K562 (cell line): ENCODE results near the gene DNAH3. TPM values are rescaled to one million over a fixed set of nuclear protein-coding genes. Genes with fewer than 3 reads are reported as not detected.
A peak's percentile ranks its signal among the peaks of the same experiment; 100 is the strongest.

ENCODE experiments used
- ATAC-seq: fragments of 200-7000 bp; cut with Tn5 transposase; 3 replicates; pipeline ENCODE4 v1.9.1; 2020; ENCODE audit warnings: moderate library complexity
- BruUV-seq: library from RNA; stranded (reverse); fragments of 400-500 nt; replicated peaks from 2 replicates; lab custom pipeline; 2021; lab: Mats Ljungman, UMichigan
- CTCF ChIA-PET: fragments of 300-600 bp; formaldehyde crosslinking; extraction: SDS; loops from one replicate; lab custom pipeline; 2021; ENCODE audit warnings: low intra/inter-chr PET ratio; lab: Yijun Ruan, JAX
- POLR2A ChIA-PET: fragments of 300-600, 350-650 bp; sonication (Branson Sonifier 250); formaldehyde crosslinking; extraction: SDS; loops from one replicate; lab custom pipeline; 2021; ENCODE audit warnings: antibody characterized with exemption, inconsistent platforms; lab: Yijun Ruan, JAX
- DNase-seq, 4 experiments: peaks; one replicate each; pipeline versions ENCODE4 v3.0.0 to v3.0.0-alpha.2; 2011 to 2018; ENCODE audit warnings: low spot score in 3 of 4, mixed read lengths in 3 of 4; ENCODE audit errors: extremely low read depth in 1 of 4
- FAIRE-seq: peaks from 2 replicates; lab custom pipeline; 2011; peaks lifted over from hg19 to GRCh38; lab: Jason Lieb, UNC
- H2AFZ ChIP-seq: 2 replicates; pipeline ENCODE4 v1.6.0; 2011; ENCODE audit warnings: low read depth, low read length, control low read depth, inconsistent platforms
- H3K27ac ChIP-seq: fragments of 200-600 bp; 3 replicates; pipeline ENCODE4 v1.8.0; 2011; ENCODE audit warnings: low read depth, mild to moderate bottlenecking, control low read depth, inconsistent platforms, low read length, moderate library complexity, mixed read lengths; ENCODE audit errors: extremely low read depth
- H3K27me3 ChIP-seq, 2 experiments: fragments of 300-600 bp in 1 of 2; 2 replicates in 1 of 2; 3 replicates in 1 of 2; pipeline versions ENCODE4 v1.6.0 to v1.8.0; 2011; ENCODE audit warnings: inconsistent platforms in 2 of 2, low read length in 2 of 2, mild to moderate bottlenecking in 1 of 2, mixed read lengths in 1 of 2, moderate library complexity in 1 of 2; ENCODE audit not compliant: control insufficient read depth in 2 of 2, insufficient read depth in 2 of 2
- H3K36me3 ChIP-seq: fragments of 300-600 bp; 3 replicates; pipeline ENCODE4 v1.8.0; 2011; ENCODE audit warnings: mild to moderate bottlenecking, low read length, inconsistent platforms; ENCODE audit not compliant: control insufficient read depth, insufficient read depth
- H3K4me1 ChIP-seq, 2 experiments: fragments of 200-600 bp in 1 of 2; replicated peaks in 1 of 2; 2 replicates in 1 of 2; 3 replicates in 1 of 2; pipeline versions ENCODE4 v1.5.1 to v1.8.0; 2011; ENCODE audit warnings: inconsistent platforms in 2 of 2, low read length in 2 of 2, mild to moderate bottlenecking in 1 of 2, mixed read lengths in 1 of 2, moderate library complexity in 1 of 2; ENCODE audit not compliant: control insufficient read depth in 2 of 2, insufficient read depth in 2 of 2
- H3K4me2 ChIP-seq: 2 replicates; pipeline ENCODE4 v1.6.1; 2011; ENCODE audit warnings: low read length, control low read depth, inconsistent platforms, mixed read lengths; ENCODE audit not compliant: insufficient read depth
- H3K4me3 ChIP-seq: fragments of 200-600 bp; sonication (generic), shearing (Covaris generic); 2 replicates; pipeline ENCODE4 v1.5.1; 2016; ENCODE audit warnings: control low read depth, inconsistent platforms
- H3K79me2 ChIP-seq: fragments of 200-600 bp; 3 replicates; pipeline ENCODE4 v1.8.0; 2011; ENCODE audit warnings: low read length, inconsistent platforms; ENCODE audit not compliant: control insufficient read depth, insufficient read depth
- H3K9ac ChIP-seq, 2 experiments: 2 replicates each; pipeline versions ENCODE4 v1.6.0 to v1.6.1; 2011; ENCODE audit warnings: low read depth in 2 of 2, low read length in 2 of 2, control low read depth in 1 of 2, inconsistent platforms in 1 of 2, mild to moderate bottlenecking in 1 of 2, mixed read lengths in 1 of 2; ENCODE audit not compliant: insufficient read depth in 1 of 2
- H3K9me1 ChIP-seq: one replicate; pipeline ENCODE4 v1.6.0; 2011; ENCODE audit warnings: inconsistent platforms, mild to moderate bottlenecking, low read length, moderate library complexity; ENCODE audit not compliant: control insufficient read depth, insufficient read depth
- H3K9me3 ChIP-seq: replicated peaks from 2 replicates; pipeline ENCODE4 v1.5.1; 2011; ENCODE audit warnings: low read depth, low read length, inconsistent platforms; ENCODE audit not compliant: control insufficient read depth, insufficient read depth
- H4K20me1 ChIP-seq: replicated peaks from 2 replicates; pipeline ENCODE4 v1.6.1; 2011; ENCODE audit warnings: low read length, inconsistent platforms, mixed read lengths; ENCODE audit not compliant: control insufficient read depth, insufficient read depth
- ETV1 ChIP-seq: fragments of 450-650 bp; conservative IDR thresholded peaks from 2 replicates; pipeline ENCODE4 v1.6.1; 2016; ENCODE audit warnings: missing genetic modification characterization, control low read depth, low read depth, missing compliant biosample characterization
- MECOM ChIP-seq: fragments of 250-450 bp; sonication (Bioruptor Pico); IDR thresholded peaks from 2 replicates; pipeline ENCODE4 v1.8.0; 2022; ENCODE audit warnings: inconsistent platforms
- MTA1 ChIP-seq: fragments of 450-650 bp; IDR thresholded peaks from 2 replicates; pipeline ENCODE4 v1.6.1; 2017; ENCODE audit warnings: borderline replicate concordance
- MYC ChIP-seq, 2 experiments: fragments of 250-450 bp in 1 of 2; sonication (Bioruptor Pico) in 1 of 2; IDR thresholded peaks; 2 replicates each; pipeline versions ENCODE4 v1.5.1 to v1.6.1; 2012 to 2021; ENCODE audit warnings: low read depth in 2 of 2, borderline replicate concordance in 1 of 2, improper control_type of control experiment in 1 of 2, low read length in 1 of 2, mild to moderate bottlenecking in 1 of 2, moderate library complexity in 1 of 2
- NR2C2 ChIP-seq, 2 experiments: fragments of 200-800 bp in 1 of 2; sonication (Bioruptor generic) in 1 of 2; sonication (generic) in 1 of 2; formaldehyde crosslinking in 1 of 2; IDR thresholded peaks; 2 replicates each; pipeline versions ENCODE4 v1.6.1 to v1.8.0; 2016 to 2022; ENCODE audit warnings: mild to moderate bottlenecking in 1 of 2, missing compliant biosample characterization in 1 of 2, missing genetic modification characterization in 1 of 2, missing genetic modification reagents in 1 of 2
- RUNX1 ChIP-seq: sonication (generic); IDR thresholded peaks from 2 replicates; pipeline ENCODE4 v1.6.1; 2016; ENCODE audit warnings: antibody characterized with exemption, low read depth
- SRSF9 ChIP-seq: fragments of 200-400 bp; formaldehyde crosslinking; IDR thresholded peaks from 2 replicates; pipeline ENCODE4 v1.6.1; 2017; ENCODE audit warnings: low read depth, low read length, borderline replicate concordance
- TFAP4 ChIP-seq: sonication (generic); formaldehyde crosslinking; IDR thresholded peaks from 2 replicates; pipeline ENCODE4 v1.8.0; 2022; ENCODE audit warnings: missing genetic modification reagents, mild to moderate bottlenecking, moderate library complexity, borderline replicate concordance
- ZBTB17 ChIP-seq: fragments of 450-650 bp; formaldehyde crosslinking; IDR thresholded peaks from 2 replicates; pipeline ENCODE4 v1.4.0; 2020; ENCODE audit warnings: mild to moderate bottlenecking
- ZNF232 ChIP-seq: sonication (generic); formaldehyde crosslinking; IDR thresholded peaks from 2 replicates; pipeline ENCODE4 v1.8.0; 2022; ENCODE audit warnings: mild to moderate bottlenecking, missing genetic modification reagents
- ZNF3 ChIP-seq: fragments of 250-450 bp; sonication (Bioruptor Pico); IDR thresholded peaks from 2 replicates; pipeline ENCODE4 v1.5.0; 2021; ENCODE audit warnings: mild to moderate bottlenecking, moderate library complexity
- ZNF551 ChIP-seq: fragments of 250-450 bp; sonication (Bioruptor Pico); IDR thresholded peaks from 2 replicates; pipeline ENCODE4 v1.5.0; 2021; ENCODE audit warnings: mild to moderate bottlenecking, moderate library complexity
- ZNF785 ChIP-seq: fragments of 250-450 bp; sonication (Bioruptor Pico); IDR thresholded peaks from 2 replicates; pipeline ENCODE4 v1.4.0; 2020; ENCODE audit warnings: mild to moderate bottlenecking
- WGBS: fragments of 100-300 bp; shearing (Covaris generic); methylation state at CpG from one replicate; pipeline ENCODE4 v1.1.6; 2016; ENCODE audit warnings: low coverage, mixed read lengths; ENCODE audit not compliant: insufficient coverage; ENCODE audit errors: missing lambda C conversion rate; 5-methylcytosine and 5-hydroxymethylcytosine counted together
- in situ Hi-C: fragments of 300-500 bp; cut with MboI; formaldehyde crosslinking; loops from 4 replicates; pipeline ENCODE4 v1.15.0; 2018; ENCODE audit warnings: inconsistent platforms, mixed read lengths
- intact Hi-C: fragments of 100-400 bp; cut with micrococcal nuclease; formaldehyde crosslinking; loops from 2 replicates; pipeline ENCODE4 v1.14.2; 2022
- polyA plus RNA-seq, 8 experiments: library from polyadenylated mRNA; depleted of rRNA in 4 of 8; stranded (reverse) in 5 of 8; unstranded in 3 of 8; fragments of >200 nt; fragmentation: Nextera tagmentation in 2 of 8; fragmentation: Illumina TruSeq in 1 of 8; extraction: Ambion mirVana in 2 of 8; extraction: Trizol in 1 of 8; gene quantifications; 2 replicates each; pipeline versions ENCODE4 v1.2.1 to v1.2.3, GENCODE V29; 2011 to 2014; ENCODE audit warnings: inconsistent platforms in 1 of 8, missing spikeins in 1 of 8
- total RNA-seq, 7 experiments: library from RNA; depleted of rRNA in 6 of 7; stranded (reverse); fragments of >200 nt in 6 of 7; fragmentation: Illumina TruSeq in 2 of 7; extraction: Trizol in 2 of 7; gene quantifications; 2 replicates each; pipeline versions ENCODE4 v1.2.1 to v1.2.3, GENCODE V29; 2011 to 2021; ENCODE audit warnings: low replicate concordance in 1 of 7
- TF ChIP-seq, protein P1 (sequence below): fragments of 450-650 bp; IDR thresholded peaks from 2 replicates; pipeline ENCODE4 v1.7.1; 2018; ENCODE audit warnings: mild to moderate bottlenecking, low read depth; ENCODE audit not compliant: partially characterized antibody
- TF ChIP-seq, protein P2 (sequence below): fragments of 450-650 bp; formaldehyde crosslinking; conservative IDR thresholded peaks from 2 replicates; pipeline ENCODE4 v1.4.0; 2022; ENCODE audit warnings: mild to moderate bottlenecking, missing genetic modification characterization

Gene DNAH3
- total and polyA plus RNA-seq, 9 of the 15 experiments (the other 6 are each of a cell fraction or from before 2014, with no cell fraction given) = 0.32 to 0.84 (median 0.44) TPM

GRCh38 chr16:20899477-20900298 lies 251.0 kb downstream of the DNAH3 start:
- FAIRE-seq (peak; percentile 54), ATAC-seq (peak; percentile 1; the same call in 2 of the 3 replicates), DNase-seq (peak in 2 of 4 experiments; percentile 28 to 37)
- H3K9me1 ChIP-seq = no peaks in the 10 kb centered on the region
- POLR2A ChIA-PET = interaction anchor here (0.6 to 2.5 kb wide), 13 partner anchors 9 to 648 kb away, joined by 3 to 19 read pairs (median 4); partner anchors contain the start of gene ACSM3
- CTCF ChIA-PET = interaction anchor here (0.7 kb wide), 1 partner anchor 165 kb away, joined by 3 read pairs; no protein-coding TSS in a partner anchor
- H4K20me1 ChIP-seq = no peaks in the 10 kb centered on the region
- H3K9ac ChIP-seq = peak overlapping the region; percentile 60 to 94
- in situ Hi-C loops (no loop called here), intact Hi-C loops (loop anchor here (5.0 kb wide), 2 partner anchors 47 to 48 kb away; no protein-coding TSS in a partner anchor)
- peak overlapping the region; percentile 88 for H3K4me2 ChIP-seq
- no peaks in the 10 kb centered on the region for H3K9me3 ChIP-seq
- peak overlapping the region; percentile 85 for H3K4me3 ChIP-seq
- H3K36me3 ChIP-seq = peaks cover 18% of the 10 kb centered on the region; the same call in 1 of the 3 replicates
- peak overlapping the region; percentile 92; the same call in 2 of the 3 replicates for H3K27ac ChIP-seq
- peaks cover 44% of the 10 kb centered on the region for H3K79me2 ChIP-seq
- H3K27me3 ChIP-seq = no peaks in the 10 kb centered on the region
- WGBS = 4% methylated on average over 16 of the region's 23 CpGs
- H3K4me1 ChIP-seq = peaks cover 30 to 43% of the 10 kb centered on the region in 2 experiments
- TSS peak; percentile 55 for BruUV-seq
- H2AFZ ChIP-seq = peak overlapping the region; percentile 92
- no peak for TF ChIP-seq ZNF232
- 0 out of 2 replicates have a peak, but pooled peaks have one; percentile 21 for TF ChIP-seq MYC (IDR thresholded peaks at IDR 0.05; ENCODE audit: low read depth, low read length)
- no peak for TF ChIP-seq MYC (CRISPR knock-in tag; IDR thresholded peaks at IDR 0.05; ENCODE audit: borderline replicate concordance, low read depth)
- no peak for TF ChIP-seq ZNF551 (CRISPR knock-in tag)
- TF ChIP-seq MECOM (CRISPR knock-in tag) = no peak
- no peak for TF ChIP-seq ZNF785
- TF ChIP-seq, protein P1, sequence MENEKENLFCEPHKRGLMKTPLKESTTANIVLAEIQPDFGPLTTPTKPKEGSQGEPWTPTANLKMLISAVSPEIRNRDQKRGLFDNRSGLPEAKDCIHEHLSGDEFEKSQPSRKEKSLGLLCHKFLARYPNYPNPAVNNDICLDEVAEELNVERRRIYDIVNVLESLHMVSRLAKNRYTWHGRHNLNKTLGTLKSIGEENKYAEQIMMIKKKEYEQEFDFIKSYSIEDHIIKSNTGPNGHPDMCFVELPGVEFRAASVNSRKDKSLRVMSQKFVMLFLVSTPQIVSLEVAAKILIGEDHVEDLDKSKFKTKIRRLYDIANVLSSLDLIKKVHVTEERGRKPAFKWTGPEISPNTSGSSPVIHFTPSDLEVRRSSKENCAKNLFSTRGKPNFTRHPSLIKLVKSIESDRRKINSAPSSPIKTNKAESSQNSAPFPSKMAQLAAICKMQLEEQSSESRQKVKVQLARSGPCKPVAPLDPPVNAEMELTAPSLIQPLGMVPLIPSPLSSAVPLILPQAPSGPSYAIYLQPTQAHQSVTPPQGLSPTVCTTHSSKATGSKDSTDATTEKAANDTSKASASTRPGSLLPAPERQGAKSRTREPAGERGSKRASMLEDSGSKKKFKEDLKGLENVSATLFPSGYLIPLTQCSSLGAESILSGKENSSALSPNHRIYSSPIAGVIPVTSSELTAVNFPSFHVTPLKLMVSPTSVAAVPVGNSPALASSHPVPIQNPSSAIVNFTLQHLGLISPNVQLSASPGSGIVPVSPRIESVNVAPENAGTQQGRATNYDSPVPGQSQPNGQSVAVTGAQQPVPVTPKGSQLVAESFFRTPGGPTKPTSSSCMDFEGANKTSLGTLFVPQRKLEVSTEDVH = no peak
- no peak for TF ChIP-seq MTA1
- TF ChIP-seq, protein P2, sequence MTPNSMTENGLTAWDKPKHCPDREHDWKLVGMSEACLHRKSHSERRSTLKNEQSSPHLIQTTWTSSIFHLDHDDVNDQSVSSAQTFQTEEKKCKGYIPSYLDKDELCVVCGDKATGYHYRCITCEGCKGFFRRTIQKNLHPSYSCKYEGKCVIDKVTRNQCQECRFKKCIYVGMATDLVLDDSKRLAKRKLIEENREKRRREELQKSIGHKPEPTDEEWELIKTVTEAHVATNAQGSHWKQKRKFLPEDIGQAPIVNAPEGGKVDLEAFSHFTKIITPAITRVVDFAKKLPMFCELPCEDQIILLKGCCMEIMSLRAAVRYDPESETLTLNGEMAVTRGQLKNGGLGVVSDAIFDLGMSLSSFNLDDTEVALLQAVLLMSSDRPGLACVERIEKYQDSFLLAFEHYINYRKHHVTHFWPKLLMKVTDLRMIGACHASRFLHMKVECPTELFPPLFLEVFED (CRISPR knock-in tag) = 0 out of 2 replicates have a peak, but pooled peaks have one; percentile 22
- no peak for TF ChIP-seq RUNX1
- TF ChIP-seq SRSF9 = no peak
- TF ChIP-seq ZBTB17 (CRISPR knock-in tag) = 0 out of 2 replicates have a peak, but pooled peaks have one; percentile 44
- no peak for TF ChIP-seq ETV1 (tag)
- TF ChIP-seq ZNF3 (CRISPR knock-in tag) = no peak
- no peak for TF ChIP-seq TFAP4 (CRISPR knock-in tag)
- TF ChIP-seq NR2C2 (CRISPR knock-in tag; IDR thresholded peaks at IDR 0.05) = no peak
- TF ChIP-seq NR2C2 (tag; IDR thresholded peaks at IDR 0.05) = no peak
